ENCODE results near the gene NAXD.

Gene NAXD

GRCh38 chr13:110644892-110645521 is 29.7 kb downstream of the NAXD start (continued):
- peak; percentile 71 for TF ChIP-seq ZNF600 (tag by site-specific recombination; IDR thresholded peaks at IDR 0.05)
- TF ChIP-seq ZFP3 (tag by site-specific recombination; IDR thresholded peaks at IDR 0.05; ENCODE audit: low read depth), result no peak
- TF ChIP-seq OSR2 (tag by site-specific recombination; IDR thresholded peaks at IDR 0.05), result no peak
- no peak for TF ChIP-seq ZBTB48 (tag by site-specific recombination; IDR thresholded peaks at IDR 0.05)
- TF ChIP-seq ZNF132 (tag by site-specific recombination; IDR thresholded peaks at IDR 0.05; ENCODE audit: borderline replicate concordance), result no peak
- no peak for TF ChIP-seq ZNF571 (tag by site-specific recombination; IDR thresholded peaks at IDR 0.05)
- no peak for TF ChIP-seq KLF9 (tag by site-specific recombination; IDR thresholded peaks at IDR 0.05; ENCODE audit: low read depth)
- TF ChIP-seq ZNF777 (tag by site-specific recombination; IDR thresholded peaks at IDR 0.05; ENCODE audit: borderline replicate concordance), result no peak
- no peak for TF ChIP-seq ZNF37A (tag by site-specific recombination; IDR thresholded peaks at IDR 0.05)
- no peak for TF ChIP-seq ZNF830 (tag by site-specific recombination; IDR thresholded peaks at IDR 0.05; ENCODE audit: low read depth)

DNA sequence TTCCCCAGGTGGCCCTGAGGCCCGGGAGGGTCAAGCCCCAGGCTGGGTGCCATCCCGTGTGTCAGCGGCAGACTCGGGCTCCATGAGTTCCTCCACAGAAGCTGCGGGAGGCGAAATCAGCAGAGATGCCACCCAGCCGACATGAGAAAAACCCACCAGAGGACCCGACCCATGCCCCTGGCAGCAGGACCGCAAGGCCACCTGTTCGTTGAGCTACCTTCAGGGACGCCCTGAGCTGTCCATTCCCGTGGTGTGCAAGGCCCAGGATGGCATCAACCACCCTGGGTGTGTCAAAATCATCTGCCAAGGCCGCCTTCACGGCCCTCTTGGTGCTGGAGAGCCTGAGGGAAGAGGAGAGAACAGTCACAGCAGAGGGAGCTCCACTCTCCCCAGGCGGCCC is 30.4 kb downstream of the NAXD start:
- Histone ChIP-seq H3K9me3 (ENCODE audit: control insufficient read depth, insufficient read depth, low read depth, low read length) (no peaks in the 10 kb centered on the region), H3K4me3 (ENCODE audit: low read depth, low read length) (no peak overlapping the region), H3K27ac (ENCODE audit: extremely low read depth, low read depth, low read length) (no peak overlapping the region), H3K36me3 (ENCODE audit: control insufficient read depth in 2 of 2, insufficient read depth in 1 of 2, low read length in 2 of 2) (peaks cover 0 to 65% of the 10 kb centered on the region in 2 experiments; a peak in 2 of 3 replicates), H3K4me1 (ENCODE audit: control insufficient read depth, insufficient read depth, low read length) (no peaks in the 10 kb centered on the region)
- TF ChIP-seq HOXA7 (CRISPR knock-in tag; IDR thresholded peaks at IDR 0.05; ENCODE audit: borderline replicate concordance), result no peak
- no peak for TF ChIP-seq ZNF391 (tag by site-specific recombination; IDR thresholded peaks at IDR 0.05; ENCODE audit: borderline replicate concordance, low read depth)
- no peak for TF ChIP-seq ZNF354C (tag by site-specific recombination; IDR thresholded peaks at IDR 0.05; ENCODE audit: borderline replicate concordance, low read depth)
- TF ChIP-seq, protein P1, sequence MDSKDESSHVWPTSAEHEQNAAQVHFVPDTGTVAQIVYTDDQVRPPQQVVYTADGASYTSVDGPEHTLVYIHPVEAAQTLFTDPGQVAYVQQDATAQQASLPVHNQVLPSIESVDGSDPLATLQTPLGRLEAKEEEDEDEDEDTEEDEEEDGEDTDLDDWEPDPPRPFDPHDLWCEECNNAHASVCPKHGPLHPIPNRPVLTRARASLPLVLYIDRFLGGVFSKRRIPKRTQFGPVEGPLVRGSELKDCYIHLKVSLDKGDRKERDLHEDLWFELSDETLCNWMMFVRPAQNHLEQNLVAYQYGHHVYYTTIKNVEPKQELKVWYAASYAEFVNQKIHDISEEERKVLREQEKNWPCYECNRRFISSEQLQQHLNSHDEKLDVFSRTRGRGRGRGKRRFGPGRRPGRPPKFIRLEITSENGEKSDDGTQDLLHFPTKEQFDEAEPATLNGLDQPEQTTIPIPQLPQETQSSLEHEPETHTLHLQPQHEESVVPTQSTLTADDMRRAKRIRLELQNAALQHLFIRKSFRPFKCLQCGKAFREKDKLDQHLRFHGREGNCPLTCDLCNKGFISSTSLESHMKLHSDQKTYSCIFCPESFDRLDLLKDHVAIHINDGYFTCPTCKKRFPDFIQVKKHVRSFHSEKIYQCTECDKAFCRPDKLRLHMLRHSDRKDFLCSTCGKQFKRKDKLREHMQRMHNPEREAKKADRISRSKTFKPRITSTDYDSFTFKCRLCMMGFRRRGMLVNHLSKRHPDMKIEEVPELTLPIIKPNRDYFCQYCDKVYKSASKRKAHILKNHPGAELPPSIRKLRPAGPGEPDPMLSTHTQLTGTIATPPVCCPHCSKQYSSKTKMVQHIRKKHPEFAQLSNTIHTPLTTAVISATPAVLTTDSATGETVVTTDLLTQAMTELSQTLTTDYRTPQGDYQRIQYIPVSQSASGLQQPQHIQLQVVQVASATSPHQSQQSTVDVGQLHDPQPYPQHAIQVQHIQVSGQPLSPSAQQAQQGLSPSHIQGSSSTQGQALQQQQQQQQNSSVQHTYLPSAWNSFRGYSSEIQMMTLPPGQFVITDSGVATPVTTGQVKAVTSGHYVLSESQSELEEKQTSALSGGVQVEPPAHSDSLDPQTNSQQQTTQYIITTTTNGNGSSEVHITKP (tag by site-specific recombination; IDR thresholded peaks at IDR 0.05), result no peak
- no peak for TF ChIP-seq ZSCAN18 (tag by site-specific recombination; IDR thresholded peaks at IDR 0.05)
- TF ChIP-seq, protein P2, sequence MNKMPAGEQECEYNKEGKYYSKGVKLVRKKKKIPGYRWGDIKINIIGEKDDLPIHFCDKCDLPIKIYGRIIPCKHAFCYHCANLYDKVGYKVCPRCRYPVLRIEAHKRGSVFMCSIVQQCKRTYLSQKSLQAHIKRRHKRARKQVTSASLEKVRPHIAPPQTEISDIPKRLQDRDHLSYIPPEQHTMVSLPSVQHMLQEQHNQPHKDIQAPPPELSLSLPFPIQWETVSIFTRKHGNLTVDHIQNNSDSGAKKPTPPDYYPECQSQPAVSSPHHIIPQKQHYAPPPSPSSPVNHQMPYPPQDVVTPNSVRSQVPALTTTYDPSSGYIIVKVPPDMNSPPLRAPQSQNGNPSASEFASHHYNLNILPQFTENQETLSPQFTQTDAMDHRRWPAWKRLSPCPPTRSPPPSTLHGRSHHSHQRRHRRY (tag by site-specific recombination; IDR thresholded peaks at IDR 0.05), result no peak
- no peak for TF ChIP-seq ZBTB48 (tag by site-specific recombination; IDR thresholded peaks at IDR 0.05)
- no peak for TF ChIP-seq ZNF548 (tag by site-specific recombination; IDR thresholded peaks at IDR 0.05)
- no peak for TF ChIP-seq ZSCAN30 (tag by site-specific recombination; IDR thresholded peaks at IDR 0.05)
- TF ChIP-seq ZNF843 (tag by site-specific recombination; IDR thresholded peaks at IDR 0.05), result no peak
- no peak for TF ChIP-seq ZNF600 (tag by site-specific recombination; IDR thresholded peaks at IDR 0.05)
- TF ChIP-seq ZNF350 (tag by site-specific recombination; IDR thresholded peaks at IDR 0.05), result no peak
- no peak for TF ChIP-seq HOXD13 (CRISPR knock-in tag; IDR thresholded peaks at IDR 0.05; ENCODE audit: borderline replicate concordance)
- no peak for TF ChIP-seq ZNF221 (tag by site-specific recombination; IDR thresholded peaks at IDR 0.05; ENCODE audit: borderline replicate concordance)
- TF ChIP-seq ZNF184 (tag by site-specific recombination; IDR thresholded peaks at IDR 0.05), result no peak
- no peak for TF ChIP-seq ZNF335 (tag by site-specific recombination; conservative IDR thresholded peaks at IDR 0.05)
- TF ChIP-seq, protein P3, sequence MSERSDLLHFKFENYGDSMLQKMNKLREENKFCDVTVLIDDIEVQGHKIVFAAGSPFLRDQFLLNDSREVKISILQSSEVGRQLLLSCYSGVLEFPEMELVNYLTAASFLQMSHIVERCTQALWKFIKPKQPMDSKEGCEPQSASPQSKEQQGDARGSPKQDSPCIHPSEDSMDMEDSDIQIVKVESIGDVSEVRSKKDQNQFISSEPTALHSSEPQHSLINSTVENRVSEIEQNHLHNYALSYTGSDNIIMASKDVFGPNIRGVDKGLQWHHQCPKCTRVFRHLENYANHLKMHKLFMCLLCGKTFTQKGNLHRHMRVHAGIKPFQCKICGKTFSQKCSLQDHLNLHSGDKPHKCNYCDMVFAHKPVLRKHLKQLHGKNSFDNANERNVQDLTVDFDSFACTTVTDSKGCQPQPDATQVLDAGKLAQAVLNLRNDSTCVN (tag by site-specific recombination; optimal IDR thresholded peaks at IDR 0.05), result no peak
- ChIA-PET POLR2A (interaction anchor here (0.9 kb wide), 1 partner anchor 69 kb away, joined by 3 read pairs; no protein-coding TSS in a partner anchor), CTCF (interaction anchor here (1.0 to 1.1 kb wide), 2 partner anchors 56 to 173 kb away, joined by 3 read pairs; no protein-coding TSS in a partner anchor)
